Neural cell (in vitro differentiated cells): ENCODE results near the gene CACNA2D4.

Experiments used
- EP300 ChIP-seq: fragments of 450-650 bp; conservative IDR thresholded peaks from 2 replicates; pipeline ENCODE4 v1.6.1; 2014; ENCODE audit warnings: antibody characterized with exemption, mild to moderate bottlenecking, moderate library complexity; ENCODE audit not compliant: poor library complexity, severe bottlenecking
- EZH2 ChIP-seq: fragments of 200-600, 300-800 bp; shearing (Covaris generic), sonication (generic); IDR thresholded peaks from 2 replicates; pipeline ENCODE4 v1.6.1; 2014; ENCODE audit warnings: antibody characterized with exemption, low read length, borderline replicate concordance, mild to moderate bottlenecking; ENCODE audit not compliant: insufficient read depth, poor library complexity, severe bottlenecking
- POLR2AphosphoS5 ChIP-seq: IDR thresholded peaks from 2 replicates; pipeline ENCODE4 v1.6.1; 2012
- SMC3 ChIP-seq: fragments of 450-650 bp; conservative IDR thresholded peaks from 2 replicates; pipeline ENCODE4 v1.6.1; 2014; ENCODE audit warnings: antibody characterized with exemption, mild to moderate bottlenecking, moderate library complexity; ENCODE audit not compliant: poor library complexity
- TAF1 ChIP-seq: IDR thresholded peaks from 2 replicates; pipeline ENCODE4 v1.6.1; 2012; ENCODE audit warnings: low read depth
- TF ChIP-seq, protein P1 (sequence below): fragments of 450-650 bp; IDR thresholded peaks from 2 replicates; pipeline ENCODE4 v1.5.1; 2014; ENCODE audit warnings: antibody characterized with exemption, mild to moderate bottlenecking, moderate library complexity; ENCODE audit not compliant: poor library complexity, severe bottlenecking
- TF ChIP-seq, protein P2 (sequence below): IDR thresholded peaks from 2 replicates; pipeline ENCODE4 v1.6.1; 2012; ENCODE audit warnings: borderline replicate concordance

DNA sequence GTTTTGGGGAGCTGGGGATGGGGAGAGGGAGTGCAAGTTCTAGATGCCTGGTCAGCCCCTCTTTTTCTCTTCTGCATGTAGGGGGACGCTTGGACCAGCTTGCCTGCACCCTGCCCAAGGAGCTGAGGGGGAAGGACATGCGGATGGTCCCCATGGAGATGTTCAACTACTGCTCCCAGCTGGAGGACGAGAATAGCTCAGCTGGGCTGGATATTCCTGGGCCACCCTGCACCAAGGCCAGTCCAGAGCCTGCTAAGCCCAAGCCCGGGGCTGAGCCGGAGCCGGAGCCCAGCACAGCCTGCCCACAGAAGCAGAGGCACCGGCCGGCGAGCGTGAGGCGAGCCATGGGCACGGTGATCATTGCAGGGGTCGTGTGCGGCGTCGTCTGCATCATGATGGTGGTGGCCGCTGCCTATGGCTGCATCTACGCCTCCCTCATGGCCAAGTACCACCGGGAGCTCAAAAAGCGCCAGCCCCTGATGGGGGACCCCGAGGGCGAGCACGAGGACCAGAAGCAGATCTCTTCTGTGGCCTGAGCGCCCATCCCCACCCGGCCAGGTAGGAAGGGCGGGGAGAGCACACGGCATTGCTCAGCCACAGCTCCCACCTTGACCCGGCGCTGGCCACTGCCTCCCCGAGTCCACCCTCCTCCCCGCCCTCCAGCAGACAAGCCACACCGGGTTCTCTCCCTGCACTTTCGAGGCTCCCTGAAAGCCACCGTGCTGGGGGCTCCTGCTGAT lies 84.1 kb downstream of the CACNA2D4 start:
- TF ChIP-seq, protein P1, sequence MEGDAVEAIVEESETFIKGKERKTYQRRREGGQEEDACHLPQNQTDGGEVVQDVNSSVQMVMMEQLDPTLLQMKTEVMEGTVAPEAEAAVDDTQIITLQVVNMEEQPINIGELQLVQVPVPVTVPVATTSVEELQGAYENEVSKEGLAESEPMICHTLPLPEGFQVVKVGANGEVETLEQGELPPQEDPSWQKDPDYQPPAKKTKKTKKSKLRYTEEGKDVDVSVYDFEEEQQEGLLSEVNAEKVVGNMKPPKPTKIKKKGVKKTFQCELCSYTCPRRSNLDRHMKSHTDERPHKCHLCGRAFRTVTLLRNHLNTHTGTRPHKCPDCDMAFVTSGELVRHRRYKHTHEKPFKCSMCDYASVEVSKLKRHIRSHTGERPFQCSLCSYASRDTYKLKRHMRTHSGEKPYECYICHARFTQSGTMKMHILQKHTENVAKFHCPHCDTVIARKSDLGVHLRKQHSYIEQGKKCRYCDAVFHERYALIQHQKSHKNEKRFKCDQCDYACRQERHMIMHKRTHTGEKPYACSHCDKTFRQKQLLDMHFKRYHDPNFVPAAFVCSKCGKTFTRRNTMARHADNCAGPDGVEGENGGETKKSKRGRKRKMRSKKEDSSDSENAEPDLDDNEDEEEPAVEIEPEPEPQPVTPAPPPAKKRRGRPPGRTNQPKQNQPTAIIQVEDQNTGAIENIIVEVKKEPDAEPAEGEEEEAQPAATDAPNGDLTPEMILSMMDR: no peak
- TF ChIP-seq EZH2 (no peak), EP300 (no peak), POLR2AphosphoS5 (no peak), SMC3 (no peak), TAF1 (no peak)
- TF ChIP-seq, protein P2, sequence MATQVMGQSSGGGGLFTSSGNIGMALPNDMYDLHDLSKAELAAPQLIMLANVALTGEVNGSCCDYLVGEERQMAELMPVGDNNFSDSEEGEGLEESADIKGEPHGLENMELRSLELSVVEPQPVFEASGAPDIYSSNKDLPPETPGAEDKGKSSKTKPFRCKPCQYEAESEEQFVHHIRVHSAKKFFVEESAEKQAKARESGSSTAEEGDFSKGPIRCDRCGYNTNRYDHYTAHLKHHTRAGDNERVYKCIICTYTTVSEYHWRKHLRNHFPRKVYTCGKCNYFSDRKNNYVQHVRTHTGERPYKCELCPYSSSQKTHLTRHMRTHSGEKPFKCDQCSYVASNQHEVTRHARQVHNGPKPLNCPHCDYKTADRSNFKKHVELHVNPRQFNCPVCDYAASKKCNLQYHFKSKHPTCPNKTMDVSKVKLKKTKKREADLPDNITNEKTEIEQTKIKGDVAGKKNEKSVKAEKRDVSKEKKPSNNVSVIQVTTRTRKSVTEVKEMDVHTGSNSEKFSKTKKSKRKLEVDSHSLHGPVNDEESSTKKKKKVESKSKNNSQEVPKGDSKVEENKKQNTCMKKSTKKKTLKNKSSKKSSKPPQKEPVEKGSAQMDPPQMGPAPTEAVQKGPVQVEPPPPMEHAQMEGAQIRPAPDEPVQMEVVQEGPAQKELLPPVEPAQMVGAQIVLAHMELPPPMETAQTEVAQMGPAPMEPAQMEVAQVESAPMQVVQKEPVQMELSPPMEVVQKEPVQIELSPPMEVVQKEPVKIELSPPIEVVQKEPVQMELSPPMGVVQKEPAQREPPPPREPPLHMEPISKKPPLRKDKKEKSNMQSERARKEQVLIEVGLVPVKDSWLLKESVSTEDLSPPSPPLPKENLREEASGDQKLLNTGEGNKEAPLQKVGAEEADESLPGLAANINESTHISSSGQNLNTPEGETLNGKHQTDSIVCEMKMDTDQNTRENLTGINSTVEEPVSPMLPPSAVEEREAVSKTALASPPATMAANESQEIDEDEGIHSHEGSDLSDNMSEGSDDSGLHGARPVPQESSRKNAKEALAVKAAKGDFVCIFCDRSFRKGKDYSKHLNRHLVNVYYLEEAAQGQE: no peak
